NAMALWA (cell line): ENCODE measurements around the gene ST3GAL2.
A peak's percentile ranks its signal among the peaks of the same experiment; 100 is the strongest.
"Not testable (repeated sequence)": the region's sequence is repeated elsewhere in the genome, so short reads cannot be mapped to it uniquely, and the experiment has no call there.

ENCODE experiments used
- DNase-seq: peaks from one replicate; pipeline ENCODE4 v3.0.0-alpha.2; 2015; ENCODE audit warnings: low spot score

Gene ST3GAL2

DNA sequence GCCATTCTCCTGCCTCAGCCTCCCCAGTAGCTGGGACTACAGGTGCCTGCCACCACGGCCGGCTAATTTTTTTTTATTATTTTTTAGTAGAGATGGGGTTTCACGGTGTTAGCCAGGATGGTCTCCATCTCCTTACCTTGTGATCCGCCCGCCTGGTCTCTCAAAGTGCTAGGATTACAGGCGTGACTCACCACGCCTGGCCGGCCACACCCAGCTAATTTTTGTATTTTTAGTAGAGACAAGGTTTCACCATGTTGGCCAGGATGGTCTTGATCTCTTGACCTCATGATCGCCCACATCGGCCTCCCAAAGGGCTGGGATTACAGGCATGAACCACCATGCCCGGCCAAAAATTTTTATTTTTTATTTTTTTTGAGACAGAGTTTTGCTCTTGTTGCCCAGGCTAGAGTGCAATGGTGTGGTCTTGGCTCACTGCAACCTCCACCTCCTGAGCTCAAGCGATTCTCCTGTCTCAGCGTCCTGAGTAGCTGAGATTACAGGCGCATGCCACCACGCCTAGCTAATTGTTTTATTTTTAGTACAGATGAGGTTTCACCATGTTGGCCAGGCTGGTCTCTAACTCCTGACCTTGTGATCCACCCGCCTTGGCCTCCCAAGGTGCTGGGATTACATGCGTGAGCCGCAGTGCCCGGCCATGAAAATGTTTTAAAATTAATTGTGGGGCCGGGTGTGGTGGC lies 52.5 kb downstream of the ST3GAL2 start:
- DNase-seq = not testable (repeated sequence)

DNA sequence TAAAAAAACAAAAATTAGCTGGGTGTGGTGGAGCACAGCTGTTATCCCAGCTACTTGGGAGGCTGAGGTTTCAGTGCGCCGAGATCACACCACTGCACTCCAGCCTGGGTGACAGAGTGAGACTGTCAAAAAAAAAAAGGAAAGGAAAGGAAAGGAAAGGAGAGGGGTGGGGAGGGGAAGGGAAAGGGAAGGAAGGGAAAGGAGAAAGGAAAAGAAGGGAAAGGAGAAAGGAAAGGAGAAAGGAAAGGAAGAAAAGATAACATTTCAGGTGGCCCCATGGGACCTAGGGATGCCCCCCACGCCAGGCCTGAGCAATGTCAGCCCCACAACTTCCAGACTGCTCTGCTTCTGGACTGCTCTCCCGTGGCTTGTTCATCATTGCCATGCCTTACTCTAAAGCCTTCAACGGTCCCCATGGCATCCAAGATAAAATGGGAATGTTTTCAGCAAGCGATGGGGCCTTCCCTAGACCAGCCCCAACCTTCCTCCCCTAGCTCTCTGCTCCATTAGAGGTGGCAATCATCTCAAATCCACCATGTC lies 55.4 kb downstream of the ST3GAL2 start:
- no peak for DNase-seq

DNA sequence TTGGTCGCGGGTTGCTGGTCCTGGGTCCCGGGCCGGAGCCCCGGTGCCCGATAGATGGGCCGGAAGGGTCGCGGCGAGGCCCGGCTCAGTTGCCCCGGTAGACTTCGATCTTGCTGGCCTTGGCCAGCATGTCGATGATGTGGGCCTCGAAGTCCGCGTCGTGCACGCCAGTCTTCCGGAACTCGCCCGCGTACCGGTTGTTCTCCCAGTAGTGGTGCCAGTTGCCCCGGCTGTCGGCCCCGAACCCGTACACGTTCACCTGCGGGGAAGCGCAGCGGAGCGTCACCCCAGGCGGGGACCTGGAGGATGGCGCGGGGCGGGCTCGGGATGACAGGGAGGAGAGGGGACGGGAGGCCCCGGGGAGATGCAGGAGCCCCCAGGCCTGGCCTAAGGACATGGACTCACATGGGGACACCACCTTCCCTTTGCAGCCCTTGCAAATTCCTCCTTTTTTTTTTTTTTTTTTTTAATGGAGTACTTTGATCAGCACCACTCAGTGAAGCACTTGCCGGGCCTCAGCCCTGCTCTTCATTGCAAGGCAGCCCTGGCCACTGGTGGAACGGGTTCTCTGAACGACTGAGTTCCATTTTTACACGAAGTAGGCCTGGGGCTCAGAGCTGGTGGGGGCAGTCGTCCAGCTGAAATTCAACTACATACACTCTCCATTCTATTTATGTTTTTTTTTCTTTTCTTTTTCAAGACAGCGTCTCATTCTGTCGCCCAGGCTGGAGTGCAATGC lies 57.1 kb downstream of the ST3GAL2 start:
- DNase-seq = no peak

DNA sequence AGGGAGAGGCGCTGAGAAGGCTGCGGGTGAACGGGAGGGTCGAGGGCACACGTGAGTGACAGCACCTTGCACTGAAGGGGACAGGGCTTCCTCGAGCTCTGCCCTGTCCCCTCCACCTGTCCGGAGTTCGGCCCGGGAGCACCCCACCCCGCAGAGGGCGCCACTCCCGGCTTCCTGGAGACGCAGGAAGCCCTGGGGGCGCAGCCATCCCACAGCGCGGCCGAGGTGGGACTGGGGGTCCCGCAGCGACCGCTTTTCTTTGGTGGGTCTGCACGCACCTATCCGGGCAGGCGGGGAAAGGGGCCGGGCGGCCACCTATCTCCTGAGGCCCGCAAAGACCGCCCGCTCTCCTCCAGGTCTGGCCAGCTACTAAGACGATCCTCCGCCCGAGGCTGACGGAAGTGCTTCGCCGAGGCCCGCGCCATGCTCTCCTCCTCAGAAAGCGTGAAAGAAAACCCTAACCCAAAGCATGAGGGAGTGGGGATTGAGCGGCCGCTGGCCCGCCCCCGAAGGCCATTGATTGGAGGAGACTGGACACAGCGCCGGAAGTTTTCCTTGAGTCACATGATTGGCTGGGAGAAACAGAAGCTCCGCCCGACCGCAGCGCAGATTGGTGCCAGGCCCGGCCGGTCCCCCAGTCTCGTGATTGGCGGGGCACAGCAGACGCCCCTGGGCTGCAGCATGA lies 57.8 kb downstream of the ST3GAL2 start:
- peak; percentile 97 for DNase-seq

DNA sequence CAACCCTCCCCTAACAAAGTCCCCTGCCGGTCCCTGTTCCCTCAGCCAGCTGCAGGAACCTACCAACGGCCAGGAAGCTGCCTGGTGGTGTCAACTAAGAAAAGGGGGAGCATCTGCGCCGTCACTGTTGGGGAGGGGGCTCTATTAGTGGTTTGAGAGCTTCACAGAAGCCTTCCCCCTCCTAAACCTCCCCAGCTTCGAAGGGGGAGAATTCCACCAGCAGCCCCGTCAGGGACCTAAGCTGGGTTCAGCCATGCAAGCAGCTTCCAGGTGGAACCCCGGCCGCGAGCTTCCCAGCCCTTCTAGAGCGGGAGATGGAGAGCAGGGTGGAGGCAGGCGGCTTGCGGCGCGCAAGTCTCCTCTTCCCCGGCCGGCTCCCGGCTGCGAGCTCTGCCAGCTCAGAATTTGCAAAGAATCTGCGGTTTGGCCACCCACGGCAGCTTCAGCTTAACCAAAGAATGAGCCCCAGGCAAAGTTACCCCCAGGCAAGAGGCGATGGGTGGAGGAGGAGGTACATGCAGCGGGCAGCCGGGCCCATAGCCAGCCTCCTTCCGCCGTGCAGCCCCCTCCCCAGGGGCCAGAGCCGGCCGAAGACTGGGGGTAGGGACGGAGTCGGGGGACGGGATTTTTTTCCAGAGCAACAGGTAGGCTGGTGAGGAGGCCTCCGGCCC lies 58.5 kb downstream of the ST3GAL2 start:
- DNase-seq = peak; percentile 76

DNA sequence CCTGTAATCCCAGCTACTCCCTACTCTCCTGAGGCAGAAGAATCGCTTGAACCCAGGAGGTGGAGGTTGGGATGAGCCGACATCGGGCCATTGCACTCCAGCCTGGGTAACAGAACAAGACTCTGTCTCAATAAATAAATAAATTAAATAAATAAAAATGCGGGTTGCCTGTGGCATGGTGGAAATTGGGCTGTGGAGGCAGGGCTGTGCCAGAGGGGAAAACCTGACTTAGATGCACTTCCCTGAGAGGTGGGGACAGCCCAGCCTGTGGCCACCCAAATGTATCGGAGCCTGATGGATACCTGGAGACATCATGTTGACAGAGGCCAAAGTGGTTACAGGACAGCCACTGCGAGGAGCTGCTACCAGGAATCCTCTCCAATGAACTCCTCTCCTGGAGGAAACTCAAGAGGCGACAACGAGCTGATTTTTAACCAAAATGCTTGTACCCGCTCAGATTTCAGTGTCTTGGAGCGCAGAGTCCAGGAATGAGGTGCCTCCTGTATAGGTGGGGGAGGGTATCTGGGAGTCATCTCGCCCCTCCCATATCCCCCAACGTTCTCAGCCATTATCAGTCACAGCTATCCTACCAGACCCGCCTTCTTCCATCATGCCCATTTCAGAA lies 59.9 kb downstream of the ST3GAL2 start:
- no peak for DNase-seq

DNA sequence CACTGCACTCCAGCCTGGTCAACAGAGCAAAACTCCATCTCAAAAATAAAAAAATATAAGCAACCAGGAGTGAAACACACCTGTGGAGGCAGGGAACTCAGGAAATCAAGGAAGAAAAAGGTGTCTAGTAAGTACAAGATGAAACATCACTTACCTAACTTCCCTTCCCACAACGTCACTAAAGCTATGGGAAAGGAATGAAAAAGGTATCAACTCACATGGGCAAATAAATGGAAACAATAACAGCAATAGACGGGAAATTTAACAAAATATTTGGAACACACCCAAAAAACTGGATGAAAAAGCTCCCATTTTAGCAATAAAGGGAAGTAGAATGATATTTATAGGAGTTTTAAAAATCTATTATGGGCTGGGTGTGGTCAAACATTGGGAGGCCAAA lies 61.1 kb downstream of the ST3GAL2 start:
- no peak for DNase-seq

DNA sequence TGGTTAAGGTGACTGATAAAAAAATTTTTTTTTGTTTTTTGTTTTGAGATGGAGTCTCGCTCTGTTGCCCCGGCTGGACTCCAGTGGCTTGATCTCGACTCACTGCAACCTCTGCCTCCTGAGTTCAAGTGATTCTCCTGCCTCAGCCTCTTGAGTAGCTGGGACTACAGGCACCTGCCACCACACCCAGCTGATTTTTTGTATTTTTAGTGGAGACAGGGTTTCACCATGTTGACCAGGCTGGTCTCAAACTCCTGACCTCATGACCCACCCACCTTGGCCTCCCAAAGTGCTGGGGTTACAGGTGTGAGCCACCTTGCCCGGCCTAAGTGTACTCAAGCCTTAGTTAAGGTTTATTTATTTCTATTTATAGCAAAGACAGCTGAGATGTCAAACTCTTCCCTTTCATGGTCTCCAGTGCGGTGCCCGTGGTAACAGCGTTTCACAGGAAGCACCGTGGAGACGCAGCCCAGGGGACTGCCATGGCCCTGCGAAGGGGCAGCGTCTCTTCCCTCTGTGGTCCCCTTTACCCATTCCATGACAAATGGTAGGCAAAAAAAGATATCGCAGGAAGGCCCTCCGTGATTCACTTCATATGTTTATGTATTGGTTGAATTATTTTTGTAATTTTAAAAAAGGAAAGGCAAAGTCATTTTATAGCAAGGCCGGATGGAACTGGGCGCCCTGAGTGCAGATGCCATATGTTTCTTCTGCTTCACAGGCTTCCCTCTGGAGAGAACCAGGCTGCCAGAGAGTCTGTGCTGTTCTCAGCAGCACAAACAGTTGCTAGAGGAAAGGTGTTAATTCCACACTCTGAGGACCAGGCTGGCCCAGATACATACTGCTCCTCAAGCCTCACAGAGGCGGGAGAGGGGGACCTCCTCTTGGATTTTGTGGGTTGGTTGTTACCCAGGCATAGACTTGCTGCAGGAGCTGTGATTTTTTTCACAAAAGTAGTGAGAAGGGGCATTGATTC lies 63.0 kb downstream of the ST3GAL2 start:
- no peak for DNase-seq

DNA sequence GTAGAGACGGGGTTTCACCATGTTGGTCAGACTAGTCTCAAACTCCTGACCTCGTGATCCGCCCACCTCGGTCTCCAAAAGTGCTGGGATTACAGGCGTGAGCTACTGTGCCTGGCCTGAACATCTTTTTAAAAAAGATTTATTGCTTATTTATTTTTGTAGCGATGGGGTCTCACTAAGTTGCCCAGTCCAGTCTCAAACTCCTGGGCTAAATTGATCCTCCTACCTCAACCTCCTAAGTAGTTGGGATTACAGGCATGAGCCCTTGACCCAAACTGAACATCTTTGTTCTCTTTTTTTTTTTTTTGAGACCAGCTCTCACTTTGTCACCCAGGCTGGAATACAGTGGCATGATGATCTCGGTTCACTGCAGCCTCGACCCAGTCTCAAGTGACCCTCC lies 64.7 kb downstream of the ST3GAL2 start:
- no peak for DNase-seq

DNA sequence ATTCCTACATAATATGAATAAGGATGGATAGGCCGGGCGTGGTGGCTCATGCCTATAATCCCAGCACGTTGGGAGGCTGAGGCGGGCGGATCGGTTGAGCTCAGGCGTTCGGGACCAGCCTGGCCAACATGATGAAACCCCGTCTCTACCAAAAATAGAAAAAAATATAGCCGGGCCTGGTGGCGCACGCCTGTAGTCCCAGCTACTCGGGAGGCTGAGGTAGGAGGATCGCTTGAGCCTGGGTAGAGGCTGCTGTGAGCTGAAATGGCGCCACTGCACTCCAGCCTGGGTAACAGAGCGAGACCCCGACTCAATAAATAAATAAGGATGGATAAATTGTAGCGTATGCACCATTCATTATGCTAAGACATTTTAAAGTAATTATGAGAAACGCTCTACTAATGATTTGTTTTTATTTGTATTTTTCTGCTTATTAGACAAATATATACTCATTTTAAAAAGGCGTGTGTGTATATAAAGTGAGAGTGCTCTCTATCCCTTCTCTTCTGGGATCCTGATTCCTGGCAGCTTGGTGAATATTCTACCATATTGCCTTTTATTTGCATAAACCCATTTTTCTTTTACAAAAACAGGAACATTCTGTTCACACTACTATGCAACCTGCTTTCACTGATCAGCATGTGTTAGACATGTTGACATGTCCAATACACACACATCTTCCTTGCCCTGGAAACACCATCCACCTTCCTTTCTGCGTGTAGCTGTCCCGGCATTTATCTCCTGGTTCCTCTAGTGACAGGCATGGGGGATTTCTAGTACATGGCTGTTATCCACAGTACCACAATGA lies 65.8 kb downstream of the ST3GAL2 start:
- DNase-seq = no peak

DNA sequence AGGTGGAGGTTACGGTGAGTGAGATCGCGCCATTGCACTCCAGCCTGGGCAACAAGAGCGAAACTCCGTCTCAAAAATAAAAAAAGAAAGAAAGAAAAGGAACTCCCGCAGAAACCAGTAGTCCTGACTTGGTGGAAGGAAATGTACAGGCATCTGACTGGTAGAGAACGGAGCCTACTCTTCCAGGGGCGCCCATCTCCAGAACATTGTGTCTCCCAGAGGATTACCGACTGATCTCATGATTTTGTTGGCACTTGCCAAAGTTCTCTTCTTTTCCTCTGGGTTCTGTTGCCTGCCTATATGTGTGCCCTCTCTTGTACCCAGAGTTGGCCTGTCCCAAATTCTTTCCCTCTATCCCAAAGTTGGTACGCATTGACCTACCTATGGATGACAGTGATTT lies 68.0 kb downstream of the ST3GAL2 start:
- no peak for DNase-seq

DNA sequence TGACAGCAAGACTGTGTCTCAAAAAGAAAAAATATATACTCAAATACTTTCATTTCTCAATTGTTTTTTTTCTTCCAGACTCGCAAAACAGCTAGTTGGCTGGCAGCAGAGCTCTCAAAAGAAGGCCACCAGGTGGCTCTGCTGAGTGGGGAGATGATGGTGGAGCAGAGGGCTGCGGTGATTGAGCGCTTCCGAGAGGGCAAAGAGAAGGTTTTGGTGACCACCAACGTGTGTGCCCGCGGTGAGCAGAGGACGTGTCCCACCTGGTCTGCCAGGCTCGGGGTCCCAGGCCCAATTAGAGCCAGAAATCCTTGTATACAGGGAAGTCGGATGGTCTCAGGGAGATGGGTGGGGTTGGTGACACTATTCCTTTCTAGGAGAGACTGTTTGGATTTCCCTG lies 68.8 kb downstream of the ST3GAL2 start:
- peak; percentile 47 for DNase-seq

DNA sequence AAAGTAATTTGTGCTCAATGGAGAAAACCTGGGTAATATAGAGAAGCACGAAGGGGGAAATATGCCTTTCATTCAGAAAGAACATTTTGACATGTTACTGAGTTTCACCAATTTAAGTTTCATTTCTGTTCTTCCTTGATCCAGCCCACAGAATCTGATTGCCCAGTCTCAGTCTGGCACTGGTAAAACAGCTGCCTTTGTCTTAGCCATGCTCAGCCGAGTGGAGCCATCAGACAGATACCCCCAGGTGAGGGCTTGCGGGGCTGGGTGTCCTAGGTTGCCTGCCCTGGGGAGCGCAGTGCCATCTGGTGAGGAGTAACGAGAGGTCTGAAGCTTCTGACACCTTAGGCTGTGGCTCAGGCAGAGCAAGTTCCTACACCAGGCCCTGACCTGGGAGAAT lies 74.5 kb downstream of the ST3GAL2 start:
- no peak for DNase-seq

DNA sequence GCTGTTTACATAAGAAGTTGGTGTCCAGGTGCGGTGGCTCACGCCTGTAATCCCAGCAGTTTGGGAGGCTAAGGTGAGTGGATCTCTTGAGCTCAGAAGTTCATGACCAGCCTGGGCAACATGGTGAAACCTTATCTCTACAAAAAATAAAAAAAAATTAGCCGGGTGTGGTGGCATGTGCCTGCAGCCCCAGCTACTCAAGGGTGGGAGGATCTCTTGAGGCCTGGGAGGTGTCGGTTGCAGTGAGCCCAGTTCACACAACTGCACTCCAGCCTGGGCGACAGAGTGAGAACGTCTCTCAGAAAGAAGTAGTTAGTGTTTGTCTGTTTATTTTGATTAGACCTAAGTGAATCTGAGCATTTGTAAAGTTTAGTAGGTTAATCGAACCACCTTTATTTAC lies 79.3 kb downstream of the ST3GAL2 start:
- no peak for DNase-seq

DNA sequence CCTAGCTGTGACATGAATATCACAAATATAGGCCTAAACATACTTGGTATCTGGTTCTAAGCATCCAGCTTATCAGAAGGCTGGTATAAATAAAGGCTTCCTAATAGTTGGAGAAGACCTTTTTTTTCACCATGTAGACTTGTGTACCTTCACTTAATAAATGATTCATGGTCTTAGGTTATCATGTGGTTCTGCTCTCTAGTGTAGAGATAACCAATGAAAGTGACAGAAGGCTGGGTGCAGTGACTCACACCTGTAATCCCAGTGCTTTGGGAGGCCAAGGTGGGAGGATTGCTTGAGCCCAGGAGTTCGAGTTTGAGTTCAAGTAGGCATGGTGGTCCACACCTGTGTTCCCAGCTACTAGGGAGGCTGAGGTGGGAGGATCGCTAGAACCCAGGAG lies 89.1 kb downstream of the ST3GAL2 start:
- DNase-seq = no peak

DNA sequence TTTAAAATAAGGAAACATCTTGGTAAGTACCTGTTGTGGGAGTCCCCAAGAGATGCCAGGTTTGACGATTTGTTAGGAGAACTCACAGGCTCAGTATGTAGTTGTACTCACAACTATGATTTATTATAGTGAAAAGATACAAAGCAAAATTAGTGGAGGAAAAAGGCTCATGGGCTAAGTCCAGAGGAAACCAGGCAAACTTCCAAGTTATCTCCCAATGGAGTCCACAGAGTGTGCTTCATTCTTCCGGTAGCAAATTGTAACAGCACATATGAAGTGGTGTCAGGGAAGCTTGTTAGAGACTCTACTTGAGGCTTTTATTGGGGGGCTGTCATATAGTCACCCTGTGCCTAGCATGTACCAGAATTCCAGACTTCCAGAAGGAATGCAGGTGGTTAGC lies 89.9 kb downstream of the ST3GAL2 start:
- no peak for DNase-seq

DNA sequence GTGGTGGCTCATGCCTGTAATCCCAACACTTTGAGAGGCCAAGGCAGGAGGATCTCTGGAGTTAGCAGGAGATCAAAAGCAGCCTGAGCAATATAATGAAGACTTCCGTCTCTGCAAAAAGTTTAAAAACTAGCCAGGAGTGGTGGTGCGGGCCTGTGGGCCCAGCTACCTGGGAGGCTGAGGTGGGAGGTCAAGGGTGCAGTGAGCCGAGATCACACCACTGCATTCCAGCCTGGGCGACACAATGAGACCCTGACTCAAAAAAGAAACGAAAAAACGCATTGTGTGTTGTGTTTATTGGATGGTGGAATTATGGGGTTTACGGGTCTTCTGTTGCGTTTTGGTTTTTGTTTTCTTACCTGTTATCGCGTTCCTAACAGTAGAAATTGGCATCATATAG lies 93.1 kb downstream of the ST3GAL2 start:
- no peak for DNase-seq

DNA sequence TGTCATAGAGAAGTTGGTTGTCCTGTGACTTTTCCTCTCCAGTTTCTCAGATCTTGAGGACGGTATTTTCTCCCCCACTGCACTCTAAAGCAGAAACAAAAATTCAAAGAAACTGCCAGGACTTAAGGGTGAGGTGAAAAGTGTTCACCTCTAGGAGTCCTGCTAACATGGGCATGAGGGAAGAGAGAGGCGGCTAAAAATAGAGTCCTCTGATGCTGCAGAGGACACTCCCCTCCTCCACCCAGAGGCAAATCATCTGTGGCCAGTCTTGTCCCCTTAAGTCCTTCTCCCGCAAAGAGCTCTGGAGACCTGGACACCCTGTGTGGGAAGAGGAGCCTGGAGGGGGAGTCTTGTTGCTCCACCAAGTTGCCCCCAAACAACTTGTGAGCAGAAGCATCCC lies 96.9 kb downstream of the ST3GAL2 start:
- DNase-seq = peak; percentile 22

DNA sequence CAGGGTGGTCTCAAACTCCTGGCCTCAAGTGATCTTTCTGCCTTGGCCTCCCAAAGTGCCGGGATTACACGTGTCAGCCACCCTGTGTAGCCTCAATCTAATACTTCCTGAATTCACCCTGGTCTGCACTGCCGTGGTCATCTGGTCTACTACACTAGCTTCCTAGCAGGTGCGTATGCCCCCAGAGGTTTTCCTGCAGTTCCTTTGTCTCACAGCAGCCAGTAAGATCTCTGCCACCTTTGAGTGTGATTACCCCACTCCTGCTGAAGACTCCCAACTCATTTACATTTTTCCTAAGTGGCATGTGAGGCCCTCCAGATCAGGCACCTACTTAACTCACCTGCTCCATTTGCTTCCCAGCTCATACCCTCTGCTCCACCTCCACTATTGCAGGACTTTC lies 97.3 kb downstream of the ST3GAL2 start:
- DNase-seq = no peak

DNA sequence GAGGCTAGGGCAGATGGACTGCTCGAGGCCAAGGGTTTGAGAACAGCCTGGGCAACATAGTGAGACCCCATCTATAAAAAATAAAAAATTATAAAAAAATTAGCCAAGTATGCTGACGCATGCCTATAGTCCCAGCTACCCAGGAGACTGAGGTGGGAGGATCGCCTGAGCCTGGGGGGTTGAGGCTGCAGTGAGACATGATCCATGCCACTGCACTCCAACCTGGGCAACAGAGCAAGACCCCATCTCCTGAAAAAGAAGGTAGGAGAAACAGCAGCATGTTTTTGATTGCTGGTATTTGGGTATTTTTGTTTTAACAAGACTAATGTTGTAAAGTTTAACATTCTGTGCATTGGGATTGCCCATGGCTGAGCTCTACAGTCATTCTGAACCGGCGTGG lies 101.1 kb downstream of the ST3GAL2 start:
- DNase-seq = no peak
